IPS DF 4.7 (cell line): ENCODE data around the gene SLFN14.
A peak's percentile ranks its signal among the peaks of the same experiment; 100 is the strongest.
"Not testable (repeated sequence)": the region's sequence is repeated elsewhere in the genome, so short reads cannot be mapped to it uniquely, and the experiment has no call there.

Source experiments
- DNase-seq: peaks from one replicate; pipeline ENCODE4 v3.0.0-alpha.2; 2013; ENCODE audit warnings: low spot score; ENCODE audit errors: extremely low read depth

The SLFN14 gene

GRCh38 chr17:35560703-35561102 lies at the start of gene SLFN14:
TSS of gene SLFN14 (minus strand) at chr17:35560819. CDS start at chr17:35558062, 2,757 bp downstream.
- no peak for DNase-seq

- no peak for DNase-seq
Measured at GRCh38 chr17:35609831-35610230, 49.2 kb upstream of the SLFN14 start.

GRCh38 chr17:35607239-35607847 lies 46.7 kb upstream of the SLFN14 start:
- DNase-seq, result no peak

GRCh38 chr17:35605678-35606077 lies 45.1 kb upstream of the SLFN14 start:
- DNase-seq, result no peak

- no peak for DNase-seq
Measured at GRCh38 chr17:35603674-35604073, 43.1 kb upstream of the SLFN14 start.

- no peak for DNase-seq
Measured at GRCh38 chr17:35597604-35598003, 37.0 kb upstream of the SLFN14 start.

GRCh38 chr17:35596530-35597233 lies 36.1 kb upstream of the SLFN14 start:
- peak; percentile 41 for DNase-seq

- no peak for DNase-seq
Measured at GRCh38 chr17:35596072-35596471, 35.5 kb upstream of the SLFN14 start.

- DNase-seq, result no peak
Measured at GRCh38 chr17:35588196-35588920, 27.7 kb upstream of the SLFN14 start.

- peak; percentile 90 for DNase-seq
Measured at GRCh38 chr17:35587074-35587961, 26.7 kb upstream of the SLFN14 start, which contains the start of gene AP2B1. TSS of gene AP2B1 (plus strand) at chr17:35587322. CDS start at chr17:35594031, 6,709 bp downstream.

- DNase-seq, result no peak
Measured at GRCh38 chr17:35586569-35587073, 26.0 kb upstream of the SLFN14 start.

- no peak for DNase-seq
Measured at GRCh38 chr17:35584061-35584460, 23.4 kb upstream of the SLFN14 start.

GRCh38 chr17:35578929-35579432 lies 18.4 kb upstream of the SLFN14 start:
- no peak for DNase-seq

GRCh38 chr17:35578197-35578928 lies 17.7 kb upstream of the SLFN14 start, which contains the start of gene PEX12:
TSS of gene PEX12 (minus strand) at chr17:35578571. CDS start at chr17:35578021, 550 bp downstream.
- DNase-seq, result peak; percentile 69

- no peak for DNase-seq
Measured at GRCh38 chr17:35577830-35578196, 17.2 kb upstream of the SLFN14 start.

GRCh38 chr17:35575759-35576158 lies 15.1 kb upstream of the SLFN14 start:
- no peak for DNase-seq

- DNase-seq, result no peak
Measured at GRCh38 chr17:35569405-35569804, 8.8 kb upstream of the SLFN14 start.

GRCh38 chr17:35568561-35568960 lies 7.9 kb upstream of the SLFN14 start:
- no peak for DNase-seq

- DNase-seq, result no peak
Measured at GRCh38 chr17:35566968-35567367, 6.3 kb upstream of the SLFN14 start.

- DNase-seq, result not testable (repeated sequence)
Measured at GRCh38 chr17:35563181-35563580, 2.6 kb upstream of the SLFN14 start.
